ENCODE measurements around the gene FRA10AC1.

The FRA10AC1 gene

GRCh38 chr10:93652857-93653256 is 49.5 kb downstream of the FRA10AC1 start:
- H3K27ac ChIP-seq = no peak overlapping the region
- H3K27me3 ChIP-seq = no peaks in the 10 kb centered on the region
- H3K9me3 ChIP-seq = no peaks in the 10 kb centered on the region
- H4K20me1 ChIP-seq = no peaks in the 10 kb centered on the region
- H3K4me1 ChIP-seq = no peaks in the 10 kb centered on the region
- no peak overlapping the region for H3K9ac ChIP-seq
- H3K4me2 ChIP-seq = no peak overlapping the region
- no peak for TF ChIP-seq Cebpa-rat (IDR thresholded peaks at IDR 0.05)
- no peak overlapping the region for H3K4me3 ChIP-seq
- H3K36me3 ChIP-seq = no peaks in the 10 kb centered on the region

- no peaks in the 10 kb centered on the region for H3K27me3 ChIP-seq
- no peaks in the 10 kb centered on the region for H4K20me1 ChIP-seq
- TF ChIP-seq Cebpa-rat (IDR thresholded peaks at IDR 0.05) = no peak
Measured at GRCh38 chr10:93639791-93640190, 62.6 kb downstream of the FRA10AC1 start.

GRCh38 chr10:93630625-93631557 is 71.5 kb downstream of the FRA10AC1 start:
- Histone ChIP-seq H4K20me1 (no peaks in the 10 kb centered on the region), H3K4me1 (no peaks in the 10 kb centered on the region), H3K27ac (no peak overlapping the region), H3K4me2 (no peak overlapping the region), H3K27me3 (no peaks in the 10 kb centered on the region), H3K9ac (no peak overlapping the region), H3K9me3 (no peaks in the 10 kb centered on the region), H3K4me3 (no peak overlapping the region), H3K36me3 (no peaks in the 10 kb centered on the region)
- no peak for TF ChIP-seq Cebpa-rat (IDR thresholded peaks at IDR 0.05)

More at GRCh38 chr10:93639791-93640190, 62.6 kb downstream of the FRA10AC1 start:
- no peaks in the 10 kb centered on the region for H3K4me1 ChIP-seq
- H3K36me3 ChIP-seq = no peaks in the 10 kb centered on the region
- H3K27ac ChIP-seq = no peak overlapping the region
- no peak overlapping the region for H3K4me3 ChIP-seq
- no peak overlapping the region for H3K4me2 ChIP-seq
- no peak overlapping the region for H3K9ac ChIP-seq
- H3K9me3 ChIP-seq = no peaks in the 10 kb centered on the region

- no peaks in the 10 kb centered on the region for H3K9me3 ChIP-seq
- no peaks in the 10 kb centered on the region for H3K27me3 ChIP-seq
- H3K4me3 ChIP-seq = no peak overlapping the region
- no peaks in the 10 kb centered on the region for H3K4me1 ChIP-seq
- no peak overlapping the region for H3K27ac ChIP-seq
- H3K4me2 ChIP-seq = no peak overlapping the region
- H4K20me1 ChIP-seq = no peaks in the 10 kb centered on the region
- no peak for TF ChIP-seq Cebpa-rat (IDR thresholded peaks at IDR 0.05)
- no peaks in the 10 kb centered on the region for H3K36me3 ChIP-seq
- H3K9ac ChIP-seq = no peak overlapping the region
Measured at GRCh38 chr10:93629647-93630305, 72.6 kb downstream of the FRA10AC1 start.

GRCh38 chr10:93628858-93629257 is 73.5 kb downstream of the FRA10AC1 start:
- Histone ChIP-seq H3K9me3 (no peaks in the 10 kb centered on the region), H3K4me3 (no peak overlapping the region), H3K27me3 (no peaks in the 10 kb centered on the region), H3K9ac (no peak overlapping the region), H3K27ac (no peak overlapping the region), H3K36me3 (no peaks in the 10 kb centered on the region), H3K4me1 (no peaks in the 10 kb centered on the region), H4K20me1 (no peaks in the 10 kb centered on the region), H3K4me2 (no peak overlapping the region)
- no peak for TF ChIP-seq Cebpa-rat (IDR thresholded peaks at IDR 0.05)

- no peak overlapping the region for H3K27ac ChIP-seq
- no peaks in the 10 kb centered on the region for H3K9me3 ChIP-seq
- H3K4me2 ChIP-seq = no peak overlapping the region
Measured at GRCh38 chr10:93622942-93623341, 79.5 kb downstream of the FRA10AC1 start.

GRCh38 chr10:93620925-93621324 is 81.5 kb downstream of the FRA10AC1 start:
- Histone ChIP-seq H3K9ac (no peak overlapping the region), H3K9me3 (no peaks in the 10 kb centered on the region), H4K20me1 (no peaks in the 10 kb centered on the region), H3K4me2 (no peak overlapping the region), H3K4me3 (no peak overlapping the region), H3K27ac (no peak overlapping the region), H3K27me3 (no peaks in the 10 kb centered on the region), H3K36me3 (no peaks in the 10 kb centered on the region), H3K4me1 (peaks cover 3% of the 10 kb centered on the region; the same call in 1 of the 2 replicates)
- TF ChIP-seq Cebpa-rat (IDR thresholded peaks at IDR 0.05) = no peak

More at GRCh38 chr10:93622942-93623341, 79.5 kb downstream of the FRA10AC1 start:
- H4K20me1 ChIP-seq = no peaks in the 10 kb centered on the region
- no peak overlapping the region for H3K9ac ChIP-seq
- no peaks in the 10 kb centered on the region for H3K4me1 ChIP-seq
- H3K27me3 ChIP-seq = no peaks in the 10 kb centered on the region
- H3K4me3 ChIP-seq = no peak overlapping the region
- no peak for TF ChIP-seq Cebpa-rat (IDR thresholded peaks at IDR 0.05)
- no peaks in the 10 kb centered on the region for H3K36me3 ChIP-seq

Data from BLaER1 (cell line).